Measurements from ENCODE around the gene PHYKPL. TPM values are rescaled to one million over a fixed set of nuclear protein-coding genes. Genes with fewer than 3 reads are reported as not detected.

The PHYKPL gene
- total and polyA plus RNA-seq, 7 donors = 22.3 to 51.6 (median 43.4) TPM

- intact Hi-C loops (cut with DNase I) = no loop called here
Measured at GRCh38 chr5:178213003-178213461, 19.6 kb downstream of the PHYKPL start.

GRCh38 chr5:178212241-178213002 is 20.2 kb downstream of the PHYKPL start:
- TF ChIP-seq CTCF (IDR thresholded peaks at IDR 0.05) = no peak
- no peak overlapping the region for H3K27ac ChIP-seq
- intact Hi-C loops (cut with DNase I) = no loop called here
- no peak for DNase-seq
- H3K4me1 ChIP-seq = peaks cover 5% of the 10 kb centered on the region
- H3K27me3 ChIP-seq (ENCODE audit: insufficient read depth in 3 of 3, low read length in 2 of 3) = no peaks in the 10 kb centered on the region
- WGBS, 3 donors = 86 to 92% (median 91%) methylated on average over 3 of the region's 3 CpGs
- no peaks in the 10 kb centered on the region for H3K9me3 ChIP-seq
- peaks cover 25 to 100% of the 10 kb centered on the region in 2 donors for H3K36me3 ChIP-seq (ENCODE audit: insufficient read depth in 1 of 2, low read depth in 1 of 2)
- no peak overlapping the region for H3K4me3 ChIP-seq
- ATAC-seq = peak in 1 of 4 donors; percentile 0

More at GRCh38 chr5:178213003-178213461, 19.6 kb downstream of the PHYKPL start:
- Histone ChIP-seq H3K4me1 (no peaks in the 10 kb centered on the region), H3K4me3 (no peak overlapping the region), H3K9me3 (no peaks in the 10 kb centered on the region), H3K27ac (no peak overlapping the region), H3K27me3 (ENCODE audit: insufficient read depth in 3 of 3, low read length in 2 of 3) (no peaks in the 10 kb centered on the region), H3K36me3 (ENCODE audit: insufficient read depth in 1 of 2, low read depth in 1 of 2) (peaks cover 25 to 96% of the 10 kb centered on the region in 2 donors)
- peak; percentile 21 to 70 (median 56) for ATAC-seq
- no peak for DNase-seq
- 30 to 45% (median 32%) methylated on average over 4 of the region's 4 CpGs for WGBS, 3 donors
- no peak for TF ChIP-seq CTCF (IDR thresholded peaks at IDR 0.05)

- peaks cover 16% of the 10 kb centered on the region for H3K4me1 ChIP-seq
- no peaks in the 10 kb centered on the region for H3K27me3 ChIP-seq (ENCODE audit: insufficient read depth in 3 of 3, low read length in 2 of 3)
- no peak for DNase-seq
- H3K27ac ChIP-seq = no peak overlapping the region
- H3K9me3 ChIP-seq = no peaks in the 10 kb centered on the region
- 61 to 73% (median 65%) methylated on average over 8 of the region's 8 CpGs for WGBS, 3 donors
- intact Hi-C loops (cut with DNase I) = no loop called here
- TF ChIP-seq CTCF (IDR thresholded peaks at IDR 0.05) = no peak
- no peak overlapping the region for H3K4me3 ChIP-seq
- peaks cover 32 to 100% of the 10 kb centered on the region in 2 donors for H3K36me3 ChIP-seq (ENCODE audit: insufficient read depth in 1 of 2, low read depth in 1 of 2)
- no peak for ATAC-seq
Measured at GRCh38 chr5:178211095-178212048, 21.2 kb downstream of the PHYKPL start.

GRCh38 chr5:178210686-178211085 is 21.9 kb downstream of the PHYKPL start:
- no peaks in the 10 kb centered on the region for H3K27me3 ChIP-seq (ENCODE audit: insufficient read depth in 3 of 3, low read length in 2 of 3)
- H3K4me1 ChIP-seq = peaks cover 19% of the 10 kb centered on the region
- no peak overlapping the region for H3K27ac ChIP-seq
- ATAC-seq = no peak
- H3K36me3 ChIP-seq (ENCODE audit: insufficient read depth in 1 of 2, low read depth in 1 of 2) = peaks cover 31 to 98% of the 10 kb centered on the region in 2 donors
- H3K9me3 ChIP-seq = no peaks in the 10 kb centered on the region
- intact Hi-C loops (cut with DNase I) = no loop called here
- DNase-seq = no peak
- no peak overlapping the region for H3K4me3 ChIP-seq
- no peak for TF ChIP-seq CTCF (IDR thresholded peaks at IDR 0.05)
- 92 to 96% (median 95%) methylated on average over 5 of the region's 5 CpGs for WGBS, 3 donors

Data from psoas muscle (tissue), 8 donors.